Body of pancreas (tissue), 4 donors: ENCODE data around the gene SYNPR. TPM values are rescaled to one million over a fixed set of nuclear protein-coding genes. Genes with fewer than 3 reads are reported as not detected.

Experiments used
- ATAC-seq: fragments of 150-250 bp; one replicate; pipeline ENCODE4 v1.9.1; 2016
- DNase-seq, 4 donors: peaks; one replicate each; pipeline ENCODE4 v3.0.0-alpha.2; 2019
- H3K27ac ChIP-seq, 4 donors: fragments of 200-600 bp; sonication (generic); 1 replicate in 3 of 4; 2 replicates in 1 of 4; pipeline versions ENCODE4 v1.5.1 to v1.6.1; 2016 to 2019; ENCODE audit warnings: mild to moderate bottlenecking in 1 of 4, mixed read lengths in 1 of 4, moderate library complexity in 1 of 4
- H3K27me3 ChIP-seq, 2 donors: fragments of 200-600 bp; sonication (generic); one replicate each; pipeline ENCODE4 v1.6.0; 2016; ENCODE audit warnings: mild to moderate bottlenecking in 1 of 2
- H3K36me3 ChIP-seq, 2 donors: fragments of 200-600 bp; sonication (generic); replicated peaks in 1 of 2; 2 replicates each; pipeline ENCODE4 v1.5.1; 2016; ENCODE audit warnings: low read depth in 2 of 2; ENCODE audit not compliant: insufficient read depth in 1 of 2
- H3K4me1 ChIP-seq: fragments of 200-600 bp; sonication (generic); one replicate; pipeline ENCODE4 v1.6.0; 2016
- H3K4me3 ChIP-seq, 2 donors: fragments of 200-600 bp; sonication (generic); 1 replicate in 1 of 2; 2 replicates in 1 of 2; pipeline ENCODE4 v1.5.1; 2016 to 2019
- H3K9me3 ChIP-seq, 3 donors: fragments of 200-600 bp; sonication (generic); 1 replicate in 2 of 3; 2 replicates in 1 of 3; pipeline ENCODE4 v1.5.1; 2016
- CTCF ChIP-seq, 7 experiments: fragments of 450-650 bp in 4 of 7; fragments of 200-600 bp in 3 of 7; sonication (generic) in 3 of 7; IDR thresholded peaks; one replicate each; pipeline ENCODE4 v1.5.1; 2016 to 2019; ENCODE audit warnings: antibody characterized with exemption in 7 of 7
- POLR2A ChIP-seq, 3 donors: fragments of 450-650 bp; IDR thresholded peaks; one replicate each; pipeline ENCODE4 v1.6.1; 2016; ENCODE audit warnings: antibody characterized with exemption in 3 of 3, mild to moderate bottlenecking in 2 of 3
- WGBS, 2 donors: methylation state at CpG; one replicate each; pipeline ENCODE4 v1.1.5; 2017; 5-methylcytosine and 5-hydroxymethylcytosine counted together
- intact Hi-C: fragments of 100-400 bp; cut with DNase I; formaldehyde crosslinking; loops from one replicate; pipeline ENCODE4 v1.15.1; 2023
- total RNA-seq, 2 donors: library from RNA; depleted of rRNA; stranded (reverse); fragments of >200 nt; gene quantifications; one replicate each; pipeline ENCODE4 v1.1.0, GENCODE V29; 2016

Gene SYNPR
- total RNA-seq, 2 donors from 2014 or later = 0.52 TPM; not detected in 1

- H3K4me3 ChIP-seq = no peak overlapping the region
- H3K27me3 ChIP-seq = no peaks in the 10 kb centered on the region
- no peak for DNase-seq
- H3K36me3 ChIP-seq = no peaks in the 10 kb centered on the region
- no peaks in the 10 kb centered on the region for H3K4me1 ChIP-seq
- WGBS, 2 donors = 78 to 88% methylated on average over 5 of the region's 5 CpGs
- H3K9me3 ChIP-seq = no peaks in the 10 kb centered on the region
- TF ChIP-seq POLR2A (IDR thresholded peaks at IDR 0.05) = no peak
- no peak for TF ChIP-seq CTCF (IDR thresholded peaks at IDR 0.05)
- intact Hi-C loops = no loop called here
- H3K27ac ChIP-seq = no peak overlapping the region
- no peak for ATAC-seq
Observed at GRCh38 chr3:63365671-63366070, 87.6 kb downstream of the SYNPR start.

- ATAC-seq = no peak
- Histone ChIP-seq H3K4me3 (no peak overlapping the region), H3K27me3 (no peaks in the 10 kb centered on the region), H3K27ac (no peak overlapping the region), H3K4me1 (no peaks in the 10 kb centered on the region), H3K9me3 (no peaks in the 10 kb centered on the region), H3K36me3 (no peaks in the 10 kb centered on the region)
- intact Hi-C loops = no loop called here
- TF ChIP-seq CTCF (IDR thresholded peaks at IDR 0.05) = no peak
- WGBS, 2 donors = 74 to 83% methylated on average over 1 of the region's 1 CpG
- DNase-seq = no peak
Observed at GRCh38 chr3:63370094-63370493, 92.0 kb downstream of the SYNPR start.

GRCh38 chr3:63383040-63383439, 104.9 kb downstream of the SYNPR start:
- 61 to 86% methylated on average over 2 of the region's 2 CpGs for WGBS, 2 donors

GRCh38 chr3:63384382-63384781, 106.3 kb downstream of the SYNPR start:
- ATAC-seq = no peak
- H3K4me3 ChIP-seq = no peak overlapping the region
- H3K9me3 ChIP-seq = no peaks in the 10 kb centered on the region
- H3K27ac ChIP-seq = no peak overlapping the region
- DNase-seq = no peak
- no peaks in the 10 kb centered on the region for H3K36me3 ChIP-seq
- H3K27me3 ChIP-seq = no peaks in the 10 kb centered on the region
- no peaks in the 10 kb centered on the region for H3K4me1 ChIP-seq
- TF ChIP-seq CTCF (IDR thresholded peaks at IDR 0.05) = no peak
- TF ChIP-seq POLR2A (IDR thresholded peaks at IDR 0.05) = no peak
- WGBS, 2 donors = 41 to 53% methylated on average over 3 of the region's 3 CpGs
- intact Hi-C loops = no loop called here

More at GRCh38 chr3:63383040-63383439, 104.9 kb downstream of the SYNPR start:
- Histone ChIP-seq H3K36me3 (no peaks in the 10 kb centered on the region), H3K27me3 (no peaks in the 10 kb centered on the region), H3K27ac (no peak overlapping the region), H3K9me3 (no peaks in the 10 kb centered on the region), H3K4me3 (no peak overlapping the region), H3K4me1 (no peaks in the 10 kb centered on the region)
- intact Hi-C loops = no loop called here
- no peak for ATAC-seq
- no peak for DNase-seq
- TF ChIP-seq POLR2A (IDR thresholded peaks at IDR 0.05) = no peak
- no peak for TF ChIP-seq CTCF (IDR thresholded peaks at IDR 0.05)

GRCh38 chr3:63385629-63386028, 107.5 kb downstream of the SYNPR start:
- no peaks in the 10 kb centered on the region for H3K9me3 ChIP-seq
- TF ChIP-seq POLR2A (IDR thresholded peaks at IDR 0.05) (no peak), CTCF (IDR thresholded peaks at IDR 0.05) (no peak)
- 60 to 72% methylated on average over 3 of the region's 3 CpGs for WGBS, 2 donors
- no peak for ATAC-seq
- no peaks in the 10 kb centered on the region for H3K4me1 ChIP-seq
- intact Hi-C loops = no loop called here
- H3K4me3 ChIP-seq = no peak overlapping the region
- no peak for DNase-seq
- H3K27ac ChIP-seq = no peak overlapping the region
- no peaks in the 10 kb centered on the region for H3K36me3 ChIP-seq
- no peaks in the 10 kb centered on the region for H3K27me3 ChIP-seq
